Tibial artery (tissue), 4 donors: ENCODE data around the gene BPIFA2.

ENCODE experiments used
- DNase-seq, 2 donors: peaks; one replicate each; pipeline ENCODE4 v3.0.0-alpha.2; 2019
- H3K27ac ChIP-seq, 2 donors: fragments of 200-600 bp; sonication (generic) in 1 of 2; 1 replicate in 1 of 2; 2 replicates in 1 of 2; pipeline ENCODE4 v1.5.1; 2018 to 2019; ENCODE audit warnings: mild to moderate bottlenecking in 1 of 2
- H3K27me3 ChIP-seq, 2 donors: fragments of 200-600 bp; sonication (generic) in 1 of 2; one replicate each; pipeline versions ENCODE4 v1.5.1 to v1.6.0; 2016 to 2019
- H3K36me3 ChIP-seq, 3 donors: fragments of 200-600 bp; sonication (generic) in 2 of 3; one replicate each; pipeline ENCODE4 v1.5.1; 2016 to 2019; ENCODE audit warnings: mild to moderate bottlenecking in 2 of 3
- H3K4me1 ChIP-seq, 4 donors: fragments of 200-600 bp; sonication (generic) in 2 of 4; 1 replicate in 3 of 4; 2 replicates in 1 of 4; pipeline ENCODE4 v1.5.1; 2016 to 2019
- H3K4me3 ChIP-seq, 2 donors: fragments of 200-600 bp; sonication (generic) in 1 of 2; 1 replicate in 1 of 2; 2 replicates in 1 of 2; pipeline ENCODE4 v1.5.1; 2018 to 2019; ENCODE audit warnings: mild to moderate bottlenecking in 2 of 2
- H3K9me3 ChIP-seq, 3 donors: fragments of 200-600 bp; sonication (generic) in 1 of 3; one replicate each; pipeline ENCODE4 v1.5.1; 2016 to 2019
- intact Hi-C: fragments of 100-400 bp; cut with DNase I; formaldehyde crosslinking; loops from one replicate; pipeline ENCODE4 v1.15.0; 2023; ENCODE audit warnings: low total_unique reads
- TF ChIP-seq, protein P1 (sequence below), 2 experiments: fragments of 200-600 bp in 1 of 2; fragments of 450-650 bp in 1 of 2; IDR thresholded peaks; one replicate each; pipeline ENCODE4 v1.5.1; 2017 to 2019; ENCODE audit warnings: antibody characterized with exemption in 2 of 2, mild to moderate bottlenecking in 1 of 2, moderate library complexity in 1 of 2

BPIFA2 gene

DNA sequence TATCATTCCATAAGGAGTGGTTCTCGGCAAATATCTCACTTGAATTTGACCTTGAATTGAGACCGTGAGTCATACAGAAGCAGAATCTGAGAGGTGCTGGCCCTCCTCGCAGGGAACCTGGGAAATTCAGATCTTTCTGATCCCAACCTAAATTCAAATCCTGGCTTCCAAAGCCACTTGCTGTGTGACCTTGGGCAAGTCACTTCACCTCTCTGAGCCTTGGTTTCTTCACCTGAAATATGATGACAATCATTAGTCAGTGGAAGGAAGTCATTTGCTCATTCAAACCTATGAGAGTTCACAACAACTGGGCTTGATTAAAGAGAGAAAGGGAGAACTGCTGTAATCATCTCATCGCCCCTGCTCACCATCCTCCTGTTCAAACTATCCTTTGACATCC lies 56.4 kb downstream of the BPIFA2 start:
- DNase-seq: no peak

DNA sequence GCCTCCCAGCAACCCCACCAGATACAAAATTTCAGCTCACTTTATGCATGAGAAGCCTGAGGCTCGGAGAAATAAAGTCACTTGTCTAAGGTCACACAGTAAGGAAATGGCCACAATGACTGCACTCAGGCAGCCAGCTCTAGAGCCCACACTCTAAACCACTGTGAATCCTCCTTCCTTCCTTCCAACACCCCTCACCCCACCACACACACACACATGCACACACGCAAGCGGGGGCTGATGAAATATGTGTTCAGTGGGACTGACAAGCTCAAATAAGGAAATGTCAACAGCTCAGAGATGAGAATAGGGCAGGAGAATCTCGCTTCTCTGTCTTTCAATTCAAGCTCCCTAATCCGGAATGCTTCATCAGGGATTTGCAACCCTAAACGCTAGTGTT lies 61.9 kb downstream of the BPIFA2 start:
- no peaks in the 10 kb centered on the region for H3K9me3 ChIP-seq
- peaks cover 0 to 33% of the 10 kb centered on the region in 2 donors for H3K27me3 ChIP-seq
- no peaks in the 10 kb centered on the region for H3K36me3 ChIP-seq
- H3K4me3 ChIP-seq: no peak overlapping the region
- DNase-seq: no peak
- no peak overlapping the region for H3K27ac ChIP-seq
- no peaks in the 10 kb centered on the region for H3K4me1 ChIP-seq
- intact Hi-C loops: no loop called here
- TF ChIP-seq, protein P1, sequence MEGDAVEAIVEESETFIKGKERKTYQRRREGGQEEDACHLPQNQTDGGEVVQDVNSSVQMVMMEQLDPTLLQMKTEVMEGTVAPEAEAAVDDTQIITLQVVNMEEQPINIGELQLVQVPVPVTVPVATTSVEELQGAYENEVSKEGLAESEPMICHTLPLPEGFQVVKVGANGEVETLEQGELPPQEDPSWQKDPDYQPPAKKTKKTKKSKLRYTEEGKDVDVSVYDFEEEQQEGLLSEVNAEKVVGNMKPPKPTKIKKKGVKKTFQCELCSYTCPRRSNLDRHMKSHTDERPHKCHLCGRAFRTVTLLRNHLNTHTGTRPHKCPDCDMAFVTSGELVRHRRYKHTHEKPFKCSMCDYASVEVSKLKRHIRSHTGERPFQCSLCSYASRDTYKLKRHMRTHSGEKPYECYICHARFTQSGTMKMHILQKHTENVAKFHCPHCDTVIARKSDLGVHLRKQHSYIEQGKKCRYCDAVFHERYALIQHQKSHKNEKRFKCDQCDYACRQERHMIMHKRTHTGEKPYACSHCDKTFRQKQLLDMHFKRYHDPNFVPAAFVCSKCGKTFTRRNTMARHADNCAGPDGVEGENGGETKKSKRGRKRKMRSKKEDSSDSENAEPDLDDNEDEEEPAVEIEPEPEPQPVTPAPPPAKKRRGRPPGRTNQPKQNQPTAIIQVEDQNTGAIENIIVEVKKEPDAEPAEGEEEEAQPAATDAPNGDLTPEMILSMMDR (IDR thresholded peaks at IDR 0.05): no peak

More for the DNA sequence above, 56.4 kb downstream of the BPIFA2 start:
- Histone ChIP-seq H3K27ac (no peak overlapping the region), H3K36me3 (no peaks in the 10 kb centered on the region), H3K4me3 (no peak overlapping the region), H3K4me1 (no peaks in the 10 kb centered on the region), H3K27me3 (peaks cover 0 to 26% of the 10 kb centered on the region in 2 donors), H3K9me3 (no peaks in the 10 kb centered on the region)
- TF ChIP-seq, protein P1 (IDR thresholded peaks at IDR 0.05): no peak
- intact Hi-C loops: no loop called here
